ENCODE data around the gene GADD45G.

The GADD45G gene, protein sequence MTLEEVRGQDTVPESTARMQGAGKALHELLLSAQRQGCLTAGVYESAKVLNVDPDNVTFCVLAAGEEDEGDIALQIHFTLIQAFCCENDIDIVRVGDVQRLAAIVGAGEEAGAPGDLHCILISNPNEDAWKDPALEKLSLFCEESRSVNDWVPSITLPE

DNA sequence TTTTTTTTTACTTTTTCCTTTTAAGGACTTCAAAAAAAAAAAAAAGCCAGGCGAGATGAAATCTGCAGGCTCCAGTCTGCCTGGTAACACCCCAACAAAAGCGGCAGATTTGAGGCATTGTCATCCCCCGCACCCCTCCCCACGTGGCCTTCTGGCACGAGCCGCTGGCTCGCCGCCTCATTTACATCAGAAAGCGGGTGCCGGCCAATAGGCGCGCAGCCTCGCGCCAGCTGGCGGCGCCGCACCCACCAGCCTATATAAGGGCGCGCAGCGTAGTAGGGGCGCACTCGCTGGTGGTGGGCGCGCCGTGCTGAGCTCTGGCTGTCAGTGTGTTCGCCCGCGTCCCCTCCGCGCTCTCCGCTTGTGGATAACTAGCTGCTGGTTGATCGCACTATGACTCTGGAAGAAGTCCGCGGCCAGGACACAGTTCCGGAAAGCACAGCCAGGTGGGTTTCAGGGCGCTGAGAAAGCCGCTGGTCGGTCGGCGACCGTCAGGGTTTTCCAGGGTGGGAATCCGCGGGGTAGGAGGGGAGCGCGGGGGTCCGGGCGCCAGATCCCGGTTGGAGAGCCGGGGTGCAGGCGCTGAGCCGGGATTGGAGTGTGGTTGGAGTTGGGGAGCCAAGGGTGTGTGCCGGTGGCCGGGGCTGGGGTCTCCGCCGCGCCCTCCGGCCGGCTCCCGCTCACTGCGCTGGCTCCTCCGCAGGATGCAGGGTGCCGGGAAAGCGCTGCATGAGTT, at the start of gene GADD45G:
Gene GADD45G, plus strand, starts transcription at position 284 of the 736 bp plus-strand sequence. Its CDS starts 110 bp downstream, at position 394.
- peak; percentile 70 to 75 for DNase-seq (ENCODE audit: extremely low read depth in 1 of 2, low read depth in 1 of 2)

DNA sequence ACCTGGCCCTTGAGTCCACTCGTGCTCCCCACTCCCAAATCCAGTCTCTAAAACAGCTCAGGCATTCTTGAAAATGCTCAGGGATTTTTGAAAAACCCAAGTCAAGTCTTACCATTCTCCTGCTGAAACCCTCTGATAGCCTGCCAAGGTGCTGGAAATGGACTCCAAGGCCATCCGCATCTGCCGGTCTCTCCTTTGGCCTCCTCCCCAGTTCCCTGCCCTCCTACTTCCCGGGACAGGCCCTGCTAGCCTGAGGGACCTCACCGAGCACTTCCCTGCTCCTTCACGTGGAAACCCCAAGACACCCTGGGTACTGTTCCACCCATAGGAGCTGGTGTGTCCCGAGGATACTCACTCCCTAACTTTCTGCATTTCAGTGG, 49.8 kb upstream of the GADD45G start:
- no peak for DNase-seq (ENCODE audit: extremely low read depth in 1 of 2, low read depth in 1 of 2)

DNA sequence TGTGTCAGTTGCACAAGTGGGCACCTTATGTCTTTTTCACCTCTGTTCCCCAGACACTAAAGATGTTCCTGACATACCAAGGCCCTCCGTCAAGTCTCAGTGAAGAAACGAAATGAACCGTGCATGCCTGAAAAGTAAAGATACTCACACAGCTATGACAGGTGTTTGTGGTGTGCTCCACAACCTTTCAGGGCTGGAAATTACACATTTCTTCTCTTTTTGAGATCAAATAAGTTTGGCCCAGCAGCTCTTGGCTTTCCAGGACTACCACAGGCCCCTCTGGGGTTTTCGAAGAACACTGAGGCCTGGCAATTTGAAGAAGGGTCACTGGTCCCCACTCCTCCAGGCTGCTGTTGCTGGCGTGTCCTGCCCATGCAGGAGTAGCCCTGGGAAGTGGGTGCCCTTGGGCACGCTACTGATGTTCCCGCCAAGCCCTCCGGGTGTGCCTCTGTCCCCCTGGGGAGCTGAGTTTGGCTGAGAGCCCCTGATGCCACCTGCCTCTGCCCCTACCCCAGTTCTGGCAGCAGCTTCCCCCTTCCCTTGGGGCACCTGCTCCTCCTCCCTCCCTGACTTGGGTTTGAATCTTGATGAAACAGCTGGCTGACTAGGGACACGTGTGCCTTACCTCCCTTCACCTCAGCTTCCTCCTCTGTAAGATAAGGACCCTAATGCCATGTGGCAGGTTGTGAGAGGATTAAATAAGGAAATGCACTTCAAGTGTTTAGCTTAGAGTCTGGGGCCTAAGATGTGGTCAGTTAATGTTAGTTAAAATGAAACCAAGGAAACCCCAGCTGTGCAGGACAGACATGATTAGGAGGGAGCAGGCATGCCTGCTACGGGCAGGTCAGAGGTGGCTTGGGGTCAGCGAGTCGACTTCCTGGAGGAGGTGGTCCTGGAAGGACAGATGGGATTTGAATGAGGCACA, 49.1 kb upstream of the GADD45G start:
- no peak for DNase-seq (ENCODE audit: extremely low read depth in 1 of 2, low read depth in 1 of 2)

DNA sequence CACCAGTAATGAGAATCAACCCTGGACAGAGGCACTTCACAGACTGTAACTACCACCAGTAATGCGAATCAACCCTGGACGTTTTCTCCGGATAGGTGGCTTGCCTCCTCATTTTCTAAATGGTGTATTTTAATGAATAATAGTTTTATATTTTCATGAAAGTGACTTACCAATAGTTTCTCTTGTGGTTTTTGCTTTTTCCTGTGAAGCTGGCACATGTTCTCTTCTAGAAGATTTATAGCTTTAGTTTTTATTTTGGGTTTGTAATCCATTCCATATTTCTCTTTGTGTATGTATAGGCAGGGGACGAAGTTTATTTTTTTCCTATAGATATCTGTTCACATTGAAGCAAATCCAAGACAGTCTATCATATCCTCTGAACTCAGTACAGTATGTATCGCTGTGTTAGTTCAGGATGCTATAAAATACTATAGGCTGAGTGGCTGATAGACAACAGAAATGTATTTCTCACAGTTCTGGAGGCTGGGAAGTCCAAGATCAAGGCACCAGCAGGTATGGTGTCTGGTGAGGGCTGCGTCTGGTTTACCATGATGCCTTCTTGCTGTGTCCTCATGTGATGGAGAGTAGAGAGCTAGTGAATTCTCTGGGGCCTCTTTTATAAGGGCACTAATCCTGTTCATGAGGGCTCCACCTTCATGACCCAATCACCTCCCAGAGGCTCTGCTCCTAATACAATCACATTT, 46.5 kb upstream of the GADD45G start:
- no peak for DNase-seq (ENCODE audit: extremely low read depth in 1 of 2, low read depth in 1 of 2)

DNA sequence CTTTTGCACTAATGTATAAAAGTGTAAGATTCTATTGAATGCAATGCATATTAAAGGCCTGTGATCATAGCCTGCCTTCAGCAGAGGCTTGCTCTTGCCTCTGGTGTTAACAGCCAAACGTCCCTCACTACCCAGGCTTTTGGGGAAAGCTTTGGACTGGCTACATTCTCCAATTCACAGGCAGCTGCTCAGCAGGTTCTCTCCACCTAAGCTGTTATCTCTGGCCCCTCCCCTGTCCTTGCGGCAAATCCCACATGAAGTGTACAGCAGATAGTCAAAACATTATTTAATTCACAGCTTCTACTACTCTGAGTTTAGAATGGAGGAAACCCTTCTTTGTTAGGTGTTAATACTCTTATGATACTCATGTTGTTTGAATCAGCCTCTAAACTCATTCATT, 45.9 kb upstream of the GADD45G start:
- DNase-seq (ENCODE audit: extremely low read depth in 1 of 2, low read depth in 1 of 2) = no peak

DNA sequence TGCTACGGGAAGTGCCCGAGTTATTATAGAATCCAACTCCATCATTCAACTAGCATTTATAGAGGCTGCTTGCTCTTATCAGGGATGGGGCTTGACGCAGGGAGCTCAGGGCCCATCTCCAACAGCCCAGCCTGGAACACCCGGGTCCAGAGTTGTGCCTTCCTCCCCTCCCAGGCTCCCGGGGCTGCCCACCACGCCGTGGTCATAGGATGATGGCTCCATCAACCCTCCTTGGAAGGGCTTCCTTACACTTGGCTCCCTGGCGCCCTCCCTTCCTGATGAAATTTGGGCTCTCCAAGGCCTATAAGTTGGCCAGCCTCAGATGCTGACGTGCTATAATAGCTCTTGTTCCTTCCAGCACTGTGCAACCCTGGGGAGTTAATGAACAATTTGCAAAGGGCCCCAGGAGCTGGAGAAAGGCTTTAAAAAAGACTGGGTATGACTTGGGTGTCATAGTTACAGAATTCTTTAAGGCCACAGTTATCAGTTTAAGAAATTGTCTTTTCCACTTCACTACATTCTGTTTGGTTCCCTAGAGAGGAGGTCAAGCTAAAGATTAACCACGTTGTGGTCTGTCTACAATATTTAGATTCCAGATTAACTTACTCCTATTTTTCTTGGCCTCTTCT, 42.5 kb upstream of the GADD45G start:
- DNase-seq (ENCODE audit: extremely low read depth in 1 of 2, low read depth in 1 of 2) = no peak

DNA sequence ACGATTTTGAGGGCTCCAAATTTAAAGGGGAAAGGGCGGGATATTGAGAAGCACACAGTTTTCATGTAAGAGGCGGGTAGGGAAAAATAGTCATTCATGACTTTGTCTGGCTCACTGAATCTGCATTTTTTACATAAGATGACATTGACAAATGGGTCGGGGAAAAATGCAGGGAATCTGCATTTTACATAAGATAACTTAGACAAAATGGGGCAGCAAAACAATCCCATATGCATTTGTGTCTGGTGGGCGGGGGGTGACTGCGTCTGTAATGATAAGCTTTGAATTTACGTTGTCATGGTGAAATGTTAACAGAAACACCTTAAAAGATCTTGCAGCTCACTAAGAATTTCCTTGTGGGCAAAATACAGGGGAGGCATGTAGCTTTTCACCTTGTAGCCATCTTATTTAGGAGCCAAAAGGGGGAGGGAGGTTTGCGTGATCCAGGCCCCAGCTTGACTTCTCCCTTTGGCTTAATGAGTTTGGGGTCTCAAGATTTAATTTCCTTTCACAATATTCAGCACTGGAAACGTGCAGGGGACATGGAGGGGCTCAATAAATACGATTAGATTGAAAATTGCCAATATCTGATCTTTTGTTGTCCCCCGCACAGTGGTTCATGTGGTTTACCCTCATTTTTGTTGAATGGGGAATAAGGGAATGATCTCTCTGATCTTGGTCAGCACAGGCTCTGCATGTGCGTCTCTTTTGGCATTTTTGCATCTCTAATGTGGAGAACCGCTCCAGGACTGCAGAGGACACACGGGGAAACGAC, 41.1 kb upstream of the GADD45G start:
- DNase-seq (ENCODE audit: extremely low read depth in 1 of 2, low read depth in 1 of 2) = no peak

DNA sequence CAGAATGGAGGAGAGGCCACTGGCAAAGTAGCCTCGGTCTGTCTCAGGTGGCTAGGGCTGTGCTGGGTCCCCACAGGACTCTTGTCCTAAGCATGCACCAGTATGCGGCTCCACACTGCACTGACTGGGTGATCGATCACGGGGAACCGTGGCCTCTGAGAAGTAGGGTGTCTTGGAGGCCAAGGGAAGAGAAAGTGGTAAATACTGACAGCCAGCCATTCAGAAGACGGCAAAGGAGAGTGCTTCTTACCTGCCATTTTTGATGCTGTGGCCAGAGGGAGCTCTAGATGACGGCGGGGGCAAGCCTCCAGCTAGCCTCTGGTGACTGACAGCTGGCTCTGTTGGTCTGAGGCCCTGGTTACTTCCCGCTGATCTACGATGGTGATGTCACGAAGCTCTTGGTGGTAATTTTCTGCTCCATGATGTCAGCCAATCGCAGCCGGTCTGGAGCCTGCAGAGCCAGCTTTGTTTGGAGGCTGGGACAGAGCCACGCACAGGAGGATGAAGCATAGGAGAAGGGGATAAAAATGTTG, 40.4 kb upstream of the GADD45G start:
- DNase-seq (ENCODE audit: extremely low read depth in 1 of 2, low read depth in 1 of 2) = no peak

DNA sequence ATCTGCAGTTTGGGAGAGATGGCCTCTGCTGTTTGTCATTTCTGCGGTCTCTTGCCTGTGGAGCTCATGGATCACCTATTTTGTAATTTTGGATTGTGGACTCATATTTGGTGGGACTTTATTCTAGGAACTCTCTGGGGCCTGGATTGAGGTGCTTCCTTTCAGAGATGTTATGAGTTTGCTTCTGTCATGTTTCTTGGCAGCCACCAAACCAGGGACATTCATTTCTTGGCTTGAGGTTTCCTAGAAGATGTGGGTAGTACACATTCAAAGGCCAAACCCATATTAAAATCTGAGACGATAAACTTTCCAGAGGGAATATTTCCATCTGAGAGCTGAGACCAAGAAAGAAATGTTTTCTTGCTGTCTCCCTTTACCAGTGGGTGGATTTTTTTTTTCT, 37.2 kb upstream of the GADD45G start:
- no peak for DNase-seq (ENCODE audit: extremely low read depth in 1 of 2, low read depth in 1 of 2)

DNA sequence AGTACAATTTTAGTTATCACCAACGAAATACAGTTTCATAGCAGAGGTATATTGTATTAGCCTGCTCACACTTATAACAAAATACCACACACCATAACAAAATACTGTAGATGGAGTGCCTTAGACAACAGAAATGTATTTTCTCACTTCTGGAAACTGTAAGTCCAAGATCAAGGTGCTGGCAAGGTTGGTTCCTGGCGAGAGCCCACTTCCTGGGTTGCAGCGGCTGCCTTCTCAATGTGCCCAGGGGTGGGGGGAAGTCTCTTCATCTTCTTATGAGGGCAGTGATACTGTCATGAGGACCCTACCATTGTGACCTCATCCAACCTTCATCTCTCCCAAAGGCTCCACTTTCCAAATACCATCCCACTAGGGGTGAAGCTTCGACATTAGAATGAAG, 30.5 kb upstream of the GADD45G start:
- no peak for DNase-seq (ENCODE audit: extremely low read depth in 1 of 2, low read depth in 1 of 2)

DNA sequence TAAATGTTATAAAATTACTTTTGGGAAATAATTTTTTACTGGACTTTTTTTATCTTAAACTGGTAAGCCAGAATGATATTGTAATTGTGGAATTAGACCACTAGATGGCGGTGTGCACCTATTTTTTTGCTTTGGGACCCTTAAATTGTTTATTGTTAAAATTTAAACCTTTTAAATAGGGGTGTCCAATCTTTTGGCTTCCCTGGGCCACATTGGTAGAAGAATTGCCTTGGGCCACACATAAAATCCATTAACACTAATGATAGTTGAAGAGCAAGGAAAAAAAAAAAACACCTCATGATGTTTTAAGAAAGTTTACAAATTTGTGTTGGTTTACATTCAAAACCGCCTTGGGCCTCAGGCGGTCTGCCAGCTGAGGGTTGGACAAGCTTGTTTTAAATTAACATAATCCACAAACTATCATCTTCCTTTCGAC, 28.4 kb upstream of the GADD45G start:
- no peak for DNase-seq (ENCODE audit: extremely low read depth in 1 of 2, low read depth in 1 of 2)

DNA sequence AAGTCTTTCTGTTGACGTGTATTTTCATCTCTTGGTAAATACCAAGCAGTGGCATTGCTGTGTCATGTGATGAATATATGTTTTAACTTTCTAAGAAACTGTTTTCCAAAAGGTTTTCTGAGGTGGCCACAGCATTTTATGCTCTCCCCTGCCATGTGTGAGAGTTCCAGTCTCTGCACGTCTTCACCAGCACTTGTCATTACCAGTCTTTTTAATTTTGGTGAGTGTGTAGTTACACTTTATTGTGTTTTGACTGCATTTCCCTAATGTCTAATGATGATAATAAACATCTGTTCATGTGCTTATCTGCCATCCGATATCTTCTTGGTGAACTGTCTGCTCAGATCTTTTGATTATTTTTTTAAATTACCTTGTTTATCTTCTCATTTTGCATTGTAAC, 27.4 kb upstream of the GADD45G start:
- no peak for DNase-seq (ENCODE audit: extremely low read depth in 1 of 2, low read depth in 1 of 2)

DNA sequence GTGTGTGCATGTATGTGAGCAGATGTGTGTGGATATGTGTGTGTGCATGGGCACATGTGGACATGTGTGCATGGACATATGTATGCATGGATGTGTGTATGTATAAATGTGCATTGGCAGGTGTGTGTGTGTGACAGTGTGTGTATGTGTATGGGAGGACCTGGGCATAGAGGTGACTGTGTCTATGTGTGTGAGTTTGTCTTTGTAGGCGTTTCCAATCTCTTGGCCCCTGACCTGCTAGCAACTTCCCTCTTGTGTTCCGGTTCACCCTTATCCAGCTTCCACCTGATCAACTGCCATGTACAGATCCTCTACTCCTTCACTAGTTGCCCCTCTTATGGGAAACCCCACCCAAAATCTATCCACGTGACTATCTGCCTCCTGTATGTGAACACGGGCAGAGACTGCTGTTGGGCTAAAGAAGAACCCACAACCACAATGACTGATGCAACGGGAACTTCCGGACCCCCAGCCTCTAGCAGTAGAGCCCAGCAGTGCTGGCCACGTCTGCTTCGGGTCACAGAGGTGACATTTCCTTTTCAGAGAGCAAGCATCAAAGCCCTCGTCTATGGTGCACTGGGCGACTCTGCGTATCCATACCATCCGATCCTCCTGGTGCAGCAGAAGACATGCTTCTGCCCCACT, 24.9 kb upstream of the GADD45G start:
- DNase-seq (ENCODE audit: extremely low read depth in 1 of 2, low read depth in 1 of 2) = no peak

DNA sequence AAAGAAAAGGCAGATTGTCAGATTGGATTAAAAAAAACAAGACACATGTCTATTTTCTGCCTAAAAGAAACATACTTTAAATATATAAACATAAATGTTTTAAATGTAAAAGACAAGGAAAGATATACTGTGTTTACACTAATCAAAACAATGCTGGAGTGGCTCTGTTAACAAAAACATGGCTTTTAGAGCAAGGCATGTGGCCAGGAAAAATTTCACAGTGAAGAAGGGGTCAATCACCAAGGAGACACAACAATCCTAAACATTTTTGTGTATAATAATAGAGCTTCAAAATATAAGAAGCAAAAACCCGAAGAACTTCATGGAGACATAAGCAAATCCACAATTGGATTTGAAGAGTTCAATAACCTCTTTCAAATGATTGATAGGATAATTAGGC, 18.5 kb upstream of the GADD45G start:
- no peak for DNase-seq (ENCODE audit: extremely low read depth in 1 of 2, low read depth in 1 of 2)

DNA sequence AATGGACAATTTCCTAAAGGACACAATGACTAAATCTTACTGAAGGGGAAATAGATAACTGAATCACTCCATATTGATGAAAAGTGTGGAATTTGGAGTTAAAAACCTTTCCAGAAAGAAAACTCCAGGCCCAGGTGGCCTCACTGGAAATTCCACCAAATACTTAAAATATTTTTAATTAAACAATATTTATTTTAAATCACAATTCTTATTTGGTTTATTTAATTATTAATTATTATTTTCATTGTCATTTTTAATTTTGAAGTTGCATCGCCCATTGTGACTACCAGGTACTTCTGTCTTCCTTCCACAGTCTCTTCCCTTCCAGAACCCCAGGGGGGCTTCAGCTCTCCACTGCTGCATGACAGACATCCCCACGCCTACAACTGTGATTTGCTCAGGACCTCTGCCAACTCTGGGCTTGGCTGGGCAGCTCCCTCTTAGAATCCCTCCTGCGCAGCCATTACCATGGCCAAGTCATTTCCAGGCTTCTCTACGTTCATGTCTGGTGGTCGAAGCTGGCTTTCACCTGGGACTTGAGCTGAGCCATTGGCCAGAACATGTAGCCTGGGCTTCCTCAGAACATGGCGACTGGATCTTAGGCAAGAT, 16.4 kb upstream of the GADD45G start:
- no peak for DNase-seq (ENCODE audit: extremely low read depth in 1 of 2, low read depth in 1 of 2)

DNA sequence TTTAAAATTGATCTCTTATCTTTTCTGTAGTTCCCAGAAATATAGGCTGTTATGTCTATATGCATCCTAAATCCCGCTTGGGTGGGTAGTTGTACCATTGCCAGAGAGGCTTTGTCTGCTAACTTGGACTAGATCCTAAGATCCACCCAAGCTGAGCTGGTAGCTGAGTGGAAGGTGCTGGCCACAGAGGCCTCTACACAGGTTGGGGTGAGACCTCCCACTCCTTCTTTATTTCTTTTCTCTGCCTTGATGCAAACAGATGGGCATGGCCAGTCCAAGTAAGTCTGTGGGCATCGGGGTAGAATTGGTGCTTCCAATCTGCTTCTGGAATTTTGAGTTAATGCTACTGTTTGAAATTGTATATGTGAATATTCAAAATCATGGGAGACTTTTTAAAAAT, 14.4 kb upstream of the GADD45G start:
- DNase-seq (ENCODE audit: extremely low read depth in 1 of 2, low read depth in 1 of 2) = no peak

DNA sequence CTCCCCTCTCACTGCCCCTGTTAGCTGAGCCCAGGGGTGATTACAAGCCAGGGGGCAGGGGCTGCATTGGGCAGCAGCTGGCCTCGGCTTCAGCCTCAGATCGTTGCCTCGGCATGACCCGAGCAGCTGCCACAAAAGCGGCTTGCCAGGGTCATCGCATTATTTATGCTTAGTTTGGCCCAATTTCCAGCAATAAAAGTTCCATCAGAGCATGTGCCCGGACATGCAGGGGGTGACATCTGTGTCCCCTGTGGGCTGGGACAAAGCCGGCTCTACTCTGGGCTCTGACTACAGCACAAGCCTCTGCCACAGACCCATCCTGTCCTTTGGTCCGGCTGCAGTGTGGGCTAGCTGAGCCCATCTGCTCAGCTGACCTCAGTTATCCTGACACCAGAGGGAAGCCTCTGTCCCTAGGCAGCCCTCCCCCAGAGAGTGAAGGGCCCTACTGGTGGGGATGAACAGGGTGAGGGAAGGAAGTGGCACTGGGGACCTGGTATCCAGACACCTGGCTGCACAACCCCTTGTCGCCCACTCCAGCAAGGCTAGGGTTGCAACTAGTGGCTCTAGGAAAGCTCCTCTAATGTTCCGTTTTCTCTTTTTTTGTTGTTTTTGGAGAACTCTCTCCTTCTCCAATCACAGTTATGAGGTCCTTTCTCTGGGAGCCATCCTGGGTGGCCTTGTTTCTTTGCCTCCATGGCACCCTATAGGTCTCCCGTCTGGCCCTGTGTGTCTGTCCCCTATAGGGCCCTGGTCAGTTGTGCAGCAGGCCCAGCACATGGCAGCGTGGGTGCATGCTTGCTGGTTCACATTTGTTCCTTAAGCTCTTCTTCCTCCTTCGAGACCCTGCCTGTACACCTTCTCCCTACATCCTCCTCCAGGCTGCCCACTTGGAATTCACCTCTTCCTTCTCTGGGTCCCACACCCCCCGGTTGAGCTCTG, 13.3 kb upstream of the GADD45G start:
- DNase-seq (ENCODE audit: extremely low read depth in 1 of 2, low read depth in 1 of 2) = no peak
